ENCODE measurements around the gene TOP3B.

Gene TOP3B

DNA sequence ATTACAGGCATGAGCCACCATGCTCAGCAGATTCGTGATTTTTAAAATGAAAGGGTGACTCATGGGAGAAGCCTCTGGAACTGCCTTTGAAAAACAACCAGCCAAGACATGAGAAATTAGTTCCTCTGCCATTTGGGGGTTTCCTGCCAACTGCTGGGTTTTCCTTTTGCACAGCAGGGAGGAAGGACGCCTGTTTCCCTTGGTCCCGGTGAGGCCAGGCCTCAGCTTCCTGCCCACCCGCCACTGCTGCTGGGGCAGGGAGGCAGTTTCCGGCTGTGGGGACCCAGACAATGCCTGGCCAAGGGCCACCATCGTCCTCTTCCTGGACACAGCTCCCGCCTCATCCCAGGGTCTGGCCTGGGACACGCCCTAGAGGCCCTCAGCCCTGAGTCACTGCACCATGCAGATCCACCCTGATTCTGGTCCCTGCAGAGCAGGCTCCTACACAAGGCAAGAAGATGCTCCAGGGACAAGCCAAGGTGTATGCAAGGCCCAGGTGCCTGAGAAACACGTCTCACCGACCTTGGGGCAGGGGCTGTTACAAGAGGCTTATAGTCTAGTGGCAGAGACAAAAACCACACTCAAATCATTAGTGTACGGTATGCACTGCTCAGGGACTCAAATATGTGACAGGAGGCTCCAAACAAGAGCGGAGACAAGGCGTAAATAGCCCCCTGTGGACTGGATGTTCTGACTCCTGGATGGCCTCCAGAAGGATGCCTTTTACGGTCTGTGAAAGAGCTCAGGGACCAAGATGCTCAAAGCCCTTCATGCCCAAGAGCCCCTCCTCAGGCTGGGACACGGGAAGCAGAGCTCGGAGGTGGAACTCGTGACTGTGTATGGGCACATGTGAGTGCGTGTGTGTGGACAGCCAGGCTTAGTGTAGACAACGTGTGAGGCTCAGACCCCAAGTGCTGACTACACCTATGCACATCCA, 39.9 kb downstream of the TOP3B start:
- peak; percentile 86 for DNase-seq

DNA sequence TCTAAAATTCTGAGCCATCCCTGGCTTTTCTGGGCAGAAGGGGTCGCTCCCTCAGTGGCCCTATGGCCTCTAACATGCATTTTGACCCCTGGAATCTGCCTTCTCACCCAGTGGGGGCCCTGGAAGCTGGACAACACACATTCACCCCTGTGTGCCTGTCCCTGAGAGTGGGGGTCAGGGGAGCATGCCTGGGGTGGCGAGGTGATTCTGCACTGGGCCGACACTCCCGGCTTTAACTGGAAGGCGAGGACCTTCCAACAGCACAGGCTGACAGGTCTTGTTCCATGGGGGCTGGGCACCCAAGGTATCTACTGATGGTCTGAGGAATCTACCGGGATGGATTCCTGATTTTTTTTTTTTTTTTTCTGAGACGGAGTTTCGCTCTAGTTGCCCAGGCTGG, 40.7 kb downstream of the TOP3B start:
- no peak for DNase-seq

GRCh38 chr22:21940521-21940920, 42.1 kb downstream of the TOP3B start:
- DNase-seq = no peak

- DNase-seq = peak; percentile 26
Observed at GRCh38 chr22:21939935-21940334, 42.7 kb downstream of the TOP3B start.

- no peak for DNase-seq
Observed at GRCh38 chr22:21939461-21939913, 43.1 kb downstream of the TOP3B start.

DNA sequence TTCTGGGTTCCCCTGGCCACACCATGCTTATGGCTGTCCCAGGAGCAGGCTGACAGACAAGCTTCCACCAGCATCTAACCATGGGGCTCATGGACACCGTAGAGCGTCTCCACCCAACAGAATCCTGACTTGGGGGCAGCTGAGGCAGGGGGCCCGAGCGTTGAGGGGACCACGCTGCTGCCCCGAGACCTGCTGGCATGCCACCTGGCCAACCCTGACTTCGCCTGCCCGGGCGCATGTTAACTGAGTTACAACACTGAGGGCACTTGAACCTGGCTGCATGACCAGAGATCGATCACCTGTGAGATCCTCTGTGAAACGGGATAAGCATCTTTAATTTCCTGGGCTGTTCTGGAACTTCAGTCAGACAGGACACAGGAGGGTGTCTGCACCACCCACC, 43.7 kb downstream of the TOP3B start:
- DNase-seq = no peak

- DNase-seq = peak; percentile 88
Observed at GRCh38 chr22:21938071-21938822, 44.3 kb downstream of the TOP3B start.

- no peak for DNase-seq
Observed at GRCh38 chr22:21937821-21938070, 44.8 kb downstream of the TOP3B start.

- DNase-seq = no peak
Observed at GRCh38 chr22:21937041-21937820, 45.4 kb downstream of the TOP3B start.

GRCh38 chr22:21936151-21936775, 46.3 kb downstream of the TOP3B start:
- no peak for DNase-seq

- no peak for DNase-seq
Observed at GRCh38 chr22:21933910-21934309, 48.7 kb downstream of the TOP3B start.

- DNase-seq = no peak
Observed at GRCh38 chr22:21933413-21933812, 49.2 kb downstream of the TOP3B start.

DNA sequence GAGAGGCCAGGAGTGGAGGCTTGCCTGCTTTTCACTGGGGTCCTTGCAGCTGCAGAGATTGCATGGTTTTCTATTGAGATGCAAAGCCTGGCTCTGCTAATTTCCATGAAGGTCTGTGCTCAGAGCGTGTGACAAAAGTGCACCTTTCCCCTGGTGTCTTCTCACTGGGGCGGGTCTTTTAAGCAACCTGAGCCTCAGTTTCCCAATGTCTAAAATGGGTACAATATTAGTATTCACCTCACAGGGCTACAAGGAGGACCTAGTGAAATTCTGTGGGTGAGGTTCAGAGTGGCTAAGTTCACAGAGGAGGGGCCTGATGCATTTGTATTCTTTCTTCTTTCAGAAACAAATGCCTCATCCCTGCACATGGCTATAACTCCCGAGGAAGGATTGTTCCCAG, 50.2 kb downstream of the TOP3B start:
- no peak for DNase-seq

DNA sequence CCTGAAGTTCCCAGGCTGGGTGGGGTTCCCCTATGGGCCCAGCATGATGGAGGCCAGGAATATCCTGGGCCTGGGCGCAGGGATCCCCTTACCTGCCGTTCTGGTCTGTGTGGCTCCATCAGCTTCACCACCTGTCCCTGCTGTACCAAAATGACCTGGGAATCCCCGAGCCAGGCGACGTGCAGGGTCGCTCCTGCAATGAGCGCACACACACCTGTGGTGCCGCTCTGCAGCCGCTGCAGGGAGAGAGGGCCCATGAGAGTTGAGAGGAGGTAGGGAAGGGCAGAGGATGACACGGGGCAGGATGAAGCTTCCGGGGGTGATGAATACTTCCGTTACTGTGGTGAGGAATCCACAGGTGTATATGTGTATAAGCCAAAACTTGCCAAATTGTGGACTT, 51.5 kb downstream of the TOP3B start:
- DNase-seq = no peak

DNA sequence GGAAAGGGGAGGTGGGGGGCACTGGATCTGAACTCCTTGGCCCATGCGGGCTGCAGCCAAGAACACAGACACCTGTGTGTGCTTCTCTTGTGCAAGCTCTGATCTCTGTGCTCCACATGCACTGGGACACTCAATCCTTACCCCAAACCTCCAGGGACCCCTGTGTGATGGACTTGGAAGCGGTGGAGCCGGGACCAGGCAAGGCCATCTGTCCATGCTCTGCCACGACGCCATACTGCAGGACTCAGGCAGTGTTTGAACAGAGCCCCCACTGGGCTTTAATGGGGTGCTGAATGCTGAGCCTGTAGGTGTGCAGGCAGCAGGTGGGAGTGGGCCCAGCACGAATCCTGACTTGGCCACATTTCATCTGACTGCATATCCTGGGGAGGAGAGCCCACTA, 53.3 kb downstream of the TOP3B start:
- no peak for DNase-seq

DNA sequence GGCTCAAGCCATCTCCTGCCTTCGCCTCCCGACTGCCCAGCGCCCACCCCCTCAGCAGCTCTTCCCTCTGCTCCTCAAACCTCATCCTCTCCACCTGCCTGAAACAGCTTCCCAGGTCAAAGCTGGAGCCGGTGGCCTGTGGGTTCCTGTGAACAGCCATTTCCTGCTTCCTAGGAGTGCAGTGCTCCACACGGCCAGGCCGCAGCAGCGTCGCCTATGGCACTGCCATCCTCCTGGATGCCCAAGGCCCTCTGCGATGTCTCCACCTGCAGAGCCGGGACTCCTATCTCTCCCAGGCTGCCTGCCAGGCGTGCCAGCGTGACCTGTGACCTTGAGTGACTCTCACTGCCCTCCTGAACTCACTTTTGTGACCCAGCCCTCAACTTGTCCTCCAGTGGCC, 54.5 kb downstream of the TOP3B start:
- no peak for DNase-seq

- DNase-seq = no peak
Observed at GRCh38 chr22:21927174-21927823, 55.3 kb downstream of the TOP3B start.

DNA sequence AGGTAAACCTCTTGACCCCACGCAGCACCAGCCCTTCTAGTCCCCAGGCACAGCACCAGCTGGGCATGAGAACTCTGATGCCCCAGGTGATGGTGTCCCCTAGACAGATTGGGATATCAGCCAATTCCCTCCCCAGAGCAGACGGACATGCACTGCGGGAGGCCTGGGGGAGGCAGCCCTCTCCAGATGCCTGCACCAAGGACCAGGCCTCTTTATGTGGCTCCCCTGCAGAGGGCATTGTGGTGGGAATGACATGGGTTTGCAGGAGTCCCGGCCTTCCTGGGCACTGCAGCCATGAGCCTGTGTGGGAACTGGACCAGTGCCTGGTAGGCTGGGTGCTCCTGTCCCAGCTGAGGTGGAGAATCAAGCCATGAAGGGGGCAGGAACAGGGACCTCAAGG, 55.9 kb downstream of the TOP3B start:
- no peak for DNase-seq

GRCh38 chr22:21923163-21923561, 59.4 kb downstream of the TOP3B start:
- DNase-seq = no peak

DNA sequence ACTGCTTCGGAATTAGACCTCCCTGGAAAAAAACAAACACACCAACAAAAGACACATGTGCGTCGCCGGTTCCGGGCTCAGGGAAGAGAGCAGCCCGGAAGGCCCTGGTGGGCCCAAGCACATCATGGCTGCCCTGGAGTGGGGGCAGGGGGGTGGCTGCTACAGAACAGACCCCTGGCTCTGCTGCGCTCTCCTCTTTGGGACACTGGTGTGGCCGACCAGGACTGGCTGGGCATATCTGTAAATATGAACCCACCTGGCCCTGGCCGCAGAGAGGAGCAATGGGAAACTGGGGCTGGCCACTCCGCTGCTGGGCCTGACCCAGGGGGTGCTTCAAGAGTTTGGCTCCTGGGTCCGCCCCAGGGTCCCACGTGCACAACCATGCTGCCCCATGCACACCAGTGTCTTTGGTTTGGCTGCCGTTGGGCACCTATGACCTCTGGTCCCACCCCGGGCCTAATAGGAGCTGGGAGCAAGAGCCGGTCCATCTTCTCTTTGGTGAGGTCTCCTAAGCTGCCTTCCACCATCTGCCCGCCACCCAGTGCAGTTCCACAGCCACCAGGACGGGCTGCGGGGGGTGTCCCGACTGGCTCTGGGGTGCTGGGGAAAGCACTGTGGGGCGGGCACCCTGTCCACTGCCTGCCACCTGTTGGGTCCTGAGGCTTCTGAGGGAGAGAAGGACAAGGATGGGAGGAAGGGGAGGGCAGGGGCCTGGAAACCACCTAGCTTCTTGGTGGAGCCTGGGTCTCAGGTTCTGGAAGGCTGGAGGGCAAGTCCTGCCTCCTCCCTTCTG, 60.0 kb downstream of the TOP3B start:
- no peak for DNase-seq

GRCh38 chr22:21921729-21922128, 60.9 kb downstream of the TOP3B start:
- peak; percentile 36 for DNase-seq
